NT2/D1 (cell line): Measurements from ENCODE around the gene IL17C.

Source experiments
- DNase-seq: peaks from one replicate; pipeline ENCODE4 v3.0.0-alpha.2; 2011; ENCODE audit warnings: low read depth, low spot score
- H3K27me3 ChIP-seq: 2 replicates; pipeline ENCODE4 v1.6.0; 2011; ENCODE audit warnings: mild to moderate bottlenecking; ENCODE audit not compliant: insufficient read length, insufficient read depth
- H3K36me3 ChIP-seq: 2 replicates; pipeline ENCODE4 v1.6.1; 2011; ENCODE audit warnings: mild to moderate bottlenecking, low read length, mixed read lengths; ENCODE audit not compliant: insufficient read depth, insufficient read length
- H3K4me1 ChIP-seq: 2 replicates; pipeline ENCODE4 v1.5.1; 2011; ENCODE audit not compliant: insufficient read depth, insufficient read length
- H3K4me3 ChIP-seq: 2 replicates; pipeline ENCODE4 v1.5.1; 2011; ENCODE audit warnings: low read depth; ENCODE audit not compliant: insufficient read length
- H3K9ac ChIP-seq: 2 replicates; pipeline ENCODE4 v1.6.0; 2011; ENCODE audit warnings: low read depth; ENCODE audit not compliant: insufficient read length
- H3K9me3 ChIP-seq: 2 replicates; pipeline ENCODE4 v1.5.1; 2011; ENCODE audit warnings: mild to moderate bottlenecking, low read length; ENCODE audit not compliant: insufficient read depth
- SUZ12 ChIP-seq: IDR thresholded peaks from 2 replicates; pipeline ENCODE4 v1.6.1; 2011; ENCODE audit not compliant: insufficient read length, insufficient read depth; ENCODE audit errors: extremely low read depth
- YY1 ChIP-seq: IDR thresholded peaks from 2 replicates; pipeline ENCODE4 v1.6.1; 2011; ENCODE audit not compliant: insufficient read length, insufficient read depth
- ZNF274 ChIP-seq: IDR thresholded peaks from 2 replicates; pipeline ENCODE4 v1.6.1; 2011; ENCODE audit warnings: mild to moderate bottlenecking, low read depth, low read length

The IL17C gene

GRCh38 chr16:88634994-88635670 is 3.2 kb upstream of the IL17C start:
- no peak for DNase-seq
- no peak for TF ChIP-seq ZNF274
- TF ChIP-seq SUZ12 = no peak
- TF ChIP-seq YY1 = no peak
- peaks cover 21% of the 10 kb centered on the region for H3K27me3 ChIP-seq
- peak overlapping the region; percentile 31 for H3K4me3 ChIP-seq
- H3K9ac ChIP-seq = peak overlapping the region; percentile 79
- H3K9me3 ChIP-seq = no peaks in the 10 kb centered on the region
- H3K4me1 ChIP-seq = peaks cover 48% of the 10 kb centered on the region
- peaks cover 33% of the 10 kb centered on the region for H3K36me3 ChIP-seq

- H3K4me3 ChIP-seq = no peak overlapping the region
- peaks cover 50% of the 10 kb centered on the region for H3K4me1 ChIP-seq
- H3K27me3 ChIP-seq = peaks cover 26% of the 10 kb centered on the region
- TF ChIP-seq SUZ12 (no peak), ZNF274 (no peak), YY1 (no peak)
- H3K9me3 ChIP-seq = no peaks in the 10 kb centered on the region
- H3K36me3 ChIP-seq = peaks cover 27% of the 10 kb centered on the region
- DNase-seq = no peak
- H3K9ac ChIP-seq = no peak overlapping the region
Observed at GRCh38 chr16:88635671-88636319, 2.6 kb upstream of the IL17C start.

GRCh38 chr16:88636488-88637265 is 1.7 kb upstream of the IL17C start:
- Histone ChIP-seq H3K9ac (no peak overlapping the region), H3K4me3 (no peak overlapping the region), H3K9me3 (no peaks in the 10 kb centered on the region), H3K27me3 (peaks cover 26% of the 10 kb centered on the region), H3K4me1 (peaks cover 48% of the 10 kb centered on the region), H3K36me3 (peaks cover 18% of the 10 kb centered on the region)
- TF ChIP-seq SUZ12 (no peak), ZNF274 (no peak), YY1 (no peak)
- no peak for DNase-seq

- Histone ChIP-seq H3K4me3 (no peak overlapping the region), H3K27me3 (peaks cover 26% of the 10 kb centered on the region), H3K4me1 (peaks cover 38% of the 10 kb centered on the region), H3K36me3 (peaks cover 18% of the 10 kb centered on the region), H3K9me3 (no peaks in the 10 kb centered on the region), H3K9ac (peak overlapping the region; percentile 43)
- DNase-seq = no peak
- TF ChIP-seq YY1 (no peak), SUZ12 (no peak), ZNF274 (no peak)
Observed at GRCh38 chr16:88639231-88640038, 1.1 kb downstream of the IL17C start.

GRCh38 chr16:88640039-88640495 is 1.7 kb downstream of the IL17C start:
- H3K4me3 ChIP-seq = no peak overlapping the region
- DNase-seq = no peak

GRCh38 chr16:88640498-88641247 is 2.3 kb downstream of the IL17C start:
- Histone ChIP-seq H3K27me3 (peaks cover 24% of the 10 kb centered on the region), H3K9ac (peak overlapping the region; percentile 44), H3K4me3 (no peak overlapping the region), H3K9me3 (no peaks in the 10 kb centered on the region), H3K4me1 (peaks cover 32% of the 10 kb centered on the region), H3K36me3 (peaks cover 28% of the 10 kb centered on the region)
- no peak for TF ChIP-seq SUZ12
- no peak for TF ChIP-seq YY1
- DNase-seq = no peak

More at GRCh38 chr16:88640039-88640495, 1.7 kb downstream of the IL17C start:
- Histone ChIP-seq H3K9ac (peak overlapping the region; percentile 44), H3K36me3 (peaks cover 22% of the 10 kb centered on the region), H3K27me3 (peaks cover 26% of the 10 kb centered on the region), H3K4me1 (peaks cover 38% of the 10 kb centered on the region), H3K9me3 (no peaks in the 10 kb centered on the region)
- TF ChIP-seq ZNF274 (no peak), SUZ12 (no peak), YY1 (no peak)
